Fibroblast of skin of scalp (primary cell): ENCODE measurements around the gene C17orf67.
"Not testable (repeated sequence)": the region's sequence is repeated elsewhere in the genome, so short reads cannot be mapped to it uniquely, and the experiment has no call there.

Source experiments
- DNase-seq: peaks from one replicate; pipeline ENCODE4 v3.0.0-alpha.2; 2013

The C17orf67 gene

DNA sequence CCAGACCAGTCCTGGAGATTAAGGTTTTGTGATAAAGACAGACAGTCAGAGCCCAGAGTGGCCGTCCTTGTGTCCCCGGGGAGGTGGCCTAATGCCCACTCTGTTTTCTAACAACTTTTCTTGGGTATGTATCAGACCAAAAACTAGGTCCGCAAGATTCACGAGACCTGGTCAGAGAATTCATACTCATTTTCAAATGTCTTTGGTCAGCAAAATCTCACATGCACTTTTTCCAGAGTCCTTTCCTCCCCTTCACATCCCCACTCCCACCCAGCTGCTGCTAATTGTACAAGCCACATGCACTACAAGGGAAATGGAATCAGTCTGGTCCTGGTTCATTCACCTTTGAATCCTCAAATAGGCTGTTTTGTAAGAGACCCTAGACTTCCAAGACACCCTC is 61.7 kb downstream of the C17orf67 start:
- DNase-seq: no peak

GRCh38 chr17:56771563-56771962 is 62.2 kb downstream of the C17orf67 start:
- DNase-seq: no peak

GRCh38 chr17:56770427-56770826 is 63.3 kb downstream of the C17orf67 start:
- no peak for DNase-seq

DNA sequence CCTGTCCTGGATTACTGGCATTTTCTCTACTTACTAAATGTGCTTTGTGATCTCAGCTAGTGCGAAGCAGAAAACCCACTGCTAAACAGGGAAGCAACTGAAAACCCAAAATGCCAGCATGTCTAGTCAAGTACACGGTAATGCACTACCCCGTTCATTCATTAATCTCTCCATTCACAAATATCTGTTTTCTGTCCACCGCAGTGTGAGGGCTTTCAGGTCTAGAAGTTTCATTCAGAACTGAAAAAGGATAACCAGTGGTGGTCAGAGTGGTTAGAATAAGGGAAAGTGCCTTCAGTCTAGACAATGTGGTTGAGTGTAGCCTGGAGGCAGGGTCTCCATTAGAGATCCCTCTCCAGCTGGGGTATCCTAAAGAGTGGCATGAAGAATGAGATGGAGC is 68.3 kb downstream of the C17orf67 start:
- no peak for DNase-seq

- DNase-seq: no peak
Measured at GRCh38 chr17:56762988-56763387, 70.7 kb downstream of the C17orf67 start.

DNA sequence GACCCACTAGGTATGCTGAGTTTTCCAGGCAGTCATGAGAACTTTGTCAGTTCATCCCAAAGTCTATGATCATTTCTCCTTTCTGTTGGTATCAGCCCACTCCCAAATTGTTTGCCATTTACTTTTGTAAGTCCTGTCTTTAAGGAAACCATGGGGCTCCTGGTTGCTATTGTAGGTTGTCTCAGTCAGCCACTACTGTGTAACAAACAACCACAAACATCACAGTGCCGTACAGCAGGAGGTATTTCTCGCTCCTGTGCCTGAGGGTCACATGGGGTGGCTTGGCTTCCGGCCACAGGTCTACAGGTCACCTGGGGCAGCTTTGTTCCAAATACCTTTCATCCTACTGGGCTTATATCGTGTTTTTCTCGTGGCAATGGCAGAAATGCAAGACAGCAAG is 71.6 kb downstream of the C17orf67 start:
- DNase-seq: no peak

DNA sequence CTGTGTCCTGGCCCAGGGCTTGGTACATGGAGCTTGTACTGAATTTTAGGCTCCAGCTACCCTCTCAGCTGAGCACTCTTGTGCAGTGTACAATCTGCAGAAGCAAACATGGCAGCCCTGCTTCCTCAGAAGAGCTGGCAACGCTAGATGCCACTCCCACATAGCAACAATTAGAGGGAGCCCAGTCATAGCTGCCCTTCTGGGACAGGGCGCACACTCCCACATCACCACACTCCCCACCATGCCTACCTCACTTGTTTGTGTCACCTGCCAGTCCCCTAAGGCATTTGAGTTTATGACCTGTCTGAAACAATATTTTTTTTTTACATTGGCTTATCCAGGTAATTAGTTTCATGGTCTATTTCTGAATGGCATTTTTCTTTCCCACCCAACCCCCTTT is 72.3 kb downstream of the C17orf67 start:
- DNase-seq: no peak

DNA sequence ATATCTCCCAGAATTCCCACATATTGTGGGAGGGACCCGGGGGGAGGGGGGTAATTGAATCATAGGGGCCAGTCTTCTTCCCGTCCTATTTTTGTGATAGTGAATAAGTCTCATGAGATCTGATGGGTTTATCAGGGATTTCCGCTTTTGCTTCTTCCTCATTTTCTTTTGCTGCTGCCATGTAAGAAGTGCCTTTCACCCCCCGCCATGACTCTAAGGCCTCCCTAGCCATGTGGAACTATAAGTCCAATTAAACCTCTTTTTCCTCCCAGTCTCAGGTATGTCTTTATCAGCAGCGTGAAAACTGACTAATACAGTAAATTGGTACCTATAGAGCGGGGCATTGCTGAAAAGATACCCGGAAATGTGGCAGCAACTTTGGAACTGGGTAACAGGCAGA is 76.1 kb downstream of the C17orf67 start:
- DNase-seq: not testable (repeated sequence)

GRCh38 chr17:56756536-56756935 is 77.2 kb downstream of the C17orf67 start:
- DNase-seq: peak; percentile 91

- no peak for DNase-seq
Measured at GRCh38 chr17:56755310-56755709, 78.4 kb downstream of the C17orf67 start.

DNA sequence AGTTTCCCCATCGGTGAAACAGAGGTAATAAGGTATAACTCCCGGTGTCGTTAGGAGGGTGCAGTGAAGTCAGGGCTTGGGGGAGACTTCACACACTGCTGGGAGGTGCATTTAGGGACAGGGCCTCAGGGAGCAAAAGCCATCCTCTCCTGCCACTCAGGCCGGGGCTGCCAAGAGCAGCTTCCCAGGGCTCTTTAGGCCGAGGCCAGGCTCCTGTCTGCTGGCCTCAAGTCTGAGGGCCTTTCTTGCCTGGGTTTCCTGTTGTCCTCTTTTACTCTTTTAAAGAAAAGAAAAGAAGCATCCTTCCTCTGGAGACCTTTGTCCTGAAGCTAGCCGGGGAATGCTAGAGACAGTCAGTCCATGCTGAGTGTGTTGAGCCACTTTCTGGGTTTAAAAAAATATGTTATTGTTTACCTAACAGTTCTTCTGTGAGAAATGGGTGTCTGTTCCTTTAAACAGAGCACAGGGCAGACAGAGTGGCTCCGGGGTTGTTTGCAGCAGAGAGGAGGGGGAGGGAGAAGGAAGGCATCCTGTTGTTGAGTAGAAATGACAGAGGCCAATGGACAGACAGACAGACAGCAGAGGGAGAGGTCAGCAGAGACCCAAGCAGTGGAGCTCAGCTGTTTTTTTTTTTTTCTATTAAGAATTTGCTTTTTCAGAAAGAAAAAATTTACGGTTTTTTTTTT is 79.1 kb downstream of the C17orf67 start:
- peak; percentile 77 for DNase-seq

DNA sequence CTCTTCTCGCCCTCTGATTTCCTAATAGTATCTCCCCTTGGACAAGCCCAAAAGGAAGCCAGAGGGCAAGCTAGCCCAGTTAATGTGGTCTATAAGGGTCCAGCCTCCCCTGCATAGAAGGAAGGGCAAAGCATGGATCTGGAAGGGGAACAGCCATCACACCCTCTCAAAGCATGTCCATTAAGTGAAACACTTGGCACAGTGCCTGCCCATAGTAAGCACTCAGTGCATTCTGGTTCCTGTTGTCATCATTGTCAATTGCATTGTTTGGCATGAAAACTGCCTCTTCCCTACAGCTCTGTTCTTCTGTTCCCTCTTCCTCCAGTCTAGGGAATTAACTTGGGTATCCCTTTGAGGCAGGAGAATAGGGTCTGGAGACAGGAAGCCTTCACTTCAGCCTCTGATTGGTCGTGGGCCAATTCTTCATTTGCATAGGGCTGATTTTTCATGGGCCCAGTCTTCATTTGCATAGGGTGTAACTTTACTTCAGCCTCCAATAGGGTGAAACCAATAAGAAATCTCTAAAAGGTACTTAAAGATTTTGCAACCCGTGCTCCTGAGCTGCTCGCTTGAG is 81.4 kb downstream of the C17orf67 start:
- peak; percentile 38 for DNase-seq

DNA sequence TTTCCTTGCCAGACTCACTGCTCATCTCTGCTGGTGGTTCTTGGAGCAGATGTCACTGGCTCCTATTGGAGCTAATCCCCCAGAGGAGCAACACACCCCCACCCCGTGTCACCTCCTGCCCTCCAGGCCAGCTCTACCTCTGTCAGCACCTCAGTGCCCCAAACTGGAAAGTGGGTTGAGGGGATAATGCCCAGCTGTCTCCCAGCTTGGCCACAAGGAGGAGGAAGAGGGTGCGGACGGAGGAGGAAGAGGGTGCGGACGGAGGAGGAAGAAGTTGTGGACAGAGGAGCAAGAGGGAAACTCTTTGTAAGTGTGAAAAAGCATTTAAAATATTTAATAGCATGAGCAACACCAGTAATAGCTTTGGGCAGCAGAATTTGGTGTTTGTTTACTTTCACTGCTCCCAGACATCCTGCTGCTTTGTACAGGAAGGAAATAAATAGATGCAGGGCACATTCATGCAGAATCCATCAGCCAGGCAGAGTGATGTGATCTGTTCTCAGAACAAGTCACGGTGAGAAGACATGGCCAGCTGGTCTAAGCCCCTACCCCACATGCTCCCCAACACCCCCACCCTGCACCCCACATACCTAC is 82.5 kb downstream of the C17orf67 start:
- DNase-seq: peak; percentile 22

GRCh38 chr17:56744721-56745120 is 89.0 kb downstream of the C17orf67 start:
- peak; percentile 9 for DNase-seq

GRCh38 chr17:56742601-56743000 is 91.1 kb downstream of the C17orf67 start:
- DNase-seq: peak; percentile 37
